Colonic mucosa (tissue), 4 donors: Measurements from ENCODE around the gene CIDEB. TPM values are rescaled to one million over a fixed set of nuclear protein-coding genes. Genes with fewer than 3 reads are reported as not detected.

Source experiments
- DNase-seq: peaks from one replicate; pipeline ENCODE4 v3.0.0-alpha.2; 2020
- H3K27ac ChIP-seq: fragments of 200-600 bp; one replicate; pipeline ENCODE4 v1.8.0; 2021
- H3K27me3 ChIP-seq: fragments of 200-600 bp; one replicate; pipeline ENCODE4 v1.8.0; 2021
- H3K36me3 ChIP-seq: fragments of 200-600 bp; one replicate; pipeline ENCODE4 v1.8.0; 2021
- H3K4me1 ChIP-seq: fragments of 200-600 bp; one replicate; pipeline ENCODE4 v1.8.0; 2021; ENCODE audit warnings: mild to moderate bottlenecking
- H3K4me3 ChIP-seq: fragments of 200-600 bp; one replicate; pipeline ENCODE4 v1.8.0; 2021
- H3K9ac ChIP-seq, 2 donors: one replicate each; pipeline ENCODE4 v1.7.0; 2013; ENCODE audit warnings: control low read depth in 2 of 2, low read depth in 2 of 2, low read length in 2 of 2
- H3K9me3 ChIP-seq: fragments of 200-600 bp; one replicate; pipeline ENCODE4 v1.8.0; 2021
- intact Hi-C: fragments of 100-400 bp; cut with DNase I; formaldehyde crosslinking; loops from one replicate; pipeline ENCODE4 v1.14.1; 2022
- total RNA-seq, 2 donors: library from RNA; stranded (reverse); fragmentation: NEBNext Ultra II Directional in 1 of 2; extraction: Animal tissue kit (Norgen Biotek cat#: 25700) in 1 of 2; gene quantifications; one replicate each; pipeline ENCODE4 v1.2.1, GENCODE V29; 2021
- TF ChIP-seq, protein P1 (sequence below): fragments of 200-600 bp; IDR thresholded peaks from one replicate; pipeline ENCODE4 v1.8.0; 2022; ENCODE audit warnings: antibody characterized with exemption, mild to moderate bottlenecking
- donor health status: healthy.
- donor health status: DM: no; HTN: no; CAD: no.
- donor health status: DM: no; HTN: no; CAD: no.

Gene CIDEB
- total RNA-seq, 2 donors from 2014 or later, result 7.7 to 12.9 TPM

DNA sequence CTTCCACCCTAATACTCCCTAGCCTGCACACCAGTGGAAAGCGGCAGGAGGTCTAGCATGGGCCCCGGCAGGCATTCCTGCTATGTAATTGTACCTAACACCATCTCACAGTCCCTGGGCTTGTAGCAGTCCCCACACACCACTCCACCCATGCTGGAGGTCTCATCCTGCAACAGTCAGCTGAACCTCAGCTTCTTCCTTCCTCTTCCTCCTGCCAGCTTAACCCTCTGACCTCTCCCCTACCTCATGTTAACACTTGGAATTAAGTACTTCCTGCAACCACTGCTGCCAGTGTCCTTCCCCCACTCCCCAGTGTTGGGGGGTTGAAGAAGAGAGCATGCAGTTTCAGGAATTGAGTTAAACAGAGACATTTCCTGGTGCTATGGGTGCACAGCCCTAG is 19.5 kb upstream of the CIDEB start:
- Histone ChIP-seq H3K9me3 (no peaks in the 10 kb centered on the region), H3K4me1 (peaks cover under 1% of the 10 kb centered on the region), H3K27me3 (no peaks in the 10 kb centered on the region), H3K9ac (no peak overlapping the region), H3K36me3 (no peaks in the 10 kb centered on the region), H3K4me3 (no peak overlapping the region), H3K27ac (no peak overlapping the region)
- TF ChIP-seq, protein P1, sequence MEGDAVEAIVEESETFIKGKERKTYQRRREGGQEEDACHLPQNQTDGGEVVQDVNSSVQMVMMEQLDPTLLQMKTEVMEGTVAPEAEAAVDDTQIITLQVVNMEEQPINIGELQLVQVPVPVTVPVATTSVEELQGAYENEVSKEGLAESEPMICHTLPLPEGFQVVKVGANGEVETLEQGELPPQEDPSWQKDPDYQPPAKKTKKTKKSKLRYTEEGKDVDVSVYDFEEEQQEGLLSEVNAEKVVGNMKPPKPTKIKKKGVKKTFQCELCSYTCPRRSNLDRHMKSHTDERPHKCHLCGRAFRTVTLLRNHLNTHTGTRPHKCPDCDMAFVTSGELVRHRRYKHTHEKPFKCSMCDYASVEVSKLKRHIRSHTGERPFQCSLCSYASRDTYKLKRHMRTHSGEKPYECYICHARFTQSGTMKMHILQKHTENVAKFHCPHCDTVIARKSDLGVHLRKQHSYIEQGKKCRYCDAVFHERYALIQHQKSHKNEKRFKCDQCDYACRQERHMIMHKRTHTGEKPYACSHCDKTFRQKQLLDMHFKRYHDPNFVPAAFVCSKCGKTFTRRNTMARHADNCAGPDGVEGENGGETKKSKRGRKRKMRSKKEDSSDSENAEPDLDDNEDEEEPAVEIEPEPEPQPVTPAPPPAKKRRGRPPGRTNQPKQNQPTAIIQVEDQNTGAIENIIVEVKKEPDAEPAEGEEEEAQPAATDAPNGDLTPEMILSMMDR, result no peak
- intact Hi-C loops, result no loop called here
- DNase-seq, result no peak

DNA sequence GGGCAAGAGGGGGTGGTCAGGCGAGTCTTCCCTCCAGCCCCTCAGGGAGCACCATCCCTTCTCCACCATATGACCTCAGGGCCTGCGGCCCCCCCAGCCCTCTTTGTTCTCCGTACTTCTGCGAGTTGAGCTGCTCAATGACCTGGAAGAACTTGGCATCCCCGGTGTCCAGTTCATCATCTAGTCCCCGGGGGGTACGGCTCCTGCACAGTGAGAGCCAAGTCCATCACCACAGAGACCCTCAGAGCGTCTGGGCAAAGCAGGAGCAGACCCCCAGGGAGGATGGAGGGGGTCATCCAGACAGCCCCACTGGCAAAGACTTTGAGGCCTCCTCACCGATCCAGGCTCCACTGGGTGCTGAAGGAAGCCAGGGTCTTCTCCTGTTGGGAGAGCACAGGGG is 18.2 kb upstream of the CIDEB start:
- TF ChIP-seq, protein P1, result no peak
- Histone ChIP-seq H3K27ac (no peak overlapping the region), H3K9me3 (no peaks in the 10 kb centered on the region), H3K4me1 (no peaks in the 10 kb centered on the region), H3K4me3 (no peak overlapping the region), H3K9ac (no peak overlapping the region), H3K27me3 (no peaks in the 10 kb centered on the region), H3K36me3 (no peaks in the 10 kb centered on the region)
- no peak for DNase-seq
- intact Hi-C loops, result no loop called here

DNA sequence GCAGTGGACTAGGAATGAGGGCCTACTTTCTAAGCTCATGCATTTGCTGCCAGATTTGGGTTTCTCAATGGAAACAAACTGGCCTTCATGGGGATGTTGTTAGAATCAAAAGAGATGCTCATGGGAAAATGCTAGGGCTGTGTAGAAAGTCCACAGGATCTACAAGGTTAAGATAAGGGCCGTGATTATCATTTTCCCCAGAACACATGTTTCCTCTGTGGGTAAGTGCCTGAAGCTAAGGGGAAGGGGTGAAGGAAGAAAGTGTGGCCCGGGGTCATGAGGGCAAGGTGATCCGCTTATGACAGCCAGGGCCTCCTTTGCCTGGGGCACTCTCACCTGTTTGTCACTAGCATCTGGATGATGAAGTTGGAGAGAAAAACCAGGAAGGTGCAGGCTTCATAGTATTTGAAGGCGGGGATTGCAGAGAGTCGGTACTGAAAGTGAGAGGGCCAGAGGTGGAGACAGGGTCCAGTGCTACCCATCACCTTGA is 17.3 kb upstream of the CIDEB start:
- H3K4me3 ChIP-seq, result no peak overlapping the region
- intact Hi-C loops, result no loop called here
- DNase-seq, result no peak
- no peaks in the 10 kb centered on the region for H3K4me1 ChIP-seq
- H3K27me3 ChIP-seq, result no peaks in the 10 kb centered on the region
- TF ChIP-seq, protein P1, result no peak
- H3K27ac ChIP-seq, result no peak overlapping the region
- no peaks in the 10 kb centered on the region for H3K9me3 ChIP-seq
- H3K9ac ChIP-seq, result no peak overlapping the region
- H3K36me3 ChIP-seq, result no peaks in the 10 kb centered on the region

DNA sequence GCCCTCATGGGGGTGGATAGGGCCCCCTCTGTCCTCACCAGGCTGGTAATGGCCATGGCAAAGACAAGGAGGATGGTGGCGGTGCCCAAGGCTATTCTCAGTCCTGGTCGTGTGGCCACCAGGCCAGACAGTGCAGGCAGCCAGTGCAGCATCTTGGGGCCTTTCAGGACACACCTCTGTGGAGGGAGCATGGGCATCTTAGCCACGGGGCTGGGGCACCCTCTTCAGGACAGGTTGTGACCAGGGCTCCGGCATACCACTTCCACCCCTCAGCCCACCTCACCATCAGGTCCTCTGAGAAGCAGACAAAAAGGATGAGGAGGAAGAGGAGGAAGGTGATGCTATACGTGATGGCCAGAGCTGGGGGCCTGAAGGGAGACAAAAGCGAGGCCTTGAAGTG is 16.2 kb upstream of the CIDEB start:
- Histone ChIP-seq H3K27ac (no peak overlapping the region), H3K9ac (no peak overlapping the region), H3K36me3 (no peaks in the 10 kb centered on the region), H3K27me3 (no peaks in the 10 kb centered on the region), H3K4me1 (no peaks in the 10 kb centered on the region), H3K9me3 (no peaks in the 10 kb centered on the region), H3K4me3 (no peak overlapping the region)
- intact Hi-C loops, result no loop called here
- TF ChIP-seq, protein P1, result no peak
- DNase-seq, result no peak

DNA sequence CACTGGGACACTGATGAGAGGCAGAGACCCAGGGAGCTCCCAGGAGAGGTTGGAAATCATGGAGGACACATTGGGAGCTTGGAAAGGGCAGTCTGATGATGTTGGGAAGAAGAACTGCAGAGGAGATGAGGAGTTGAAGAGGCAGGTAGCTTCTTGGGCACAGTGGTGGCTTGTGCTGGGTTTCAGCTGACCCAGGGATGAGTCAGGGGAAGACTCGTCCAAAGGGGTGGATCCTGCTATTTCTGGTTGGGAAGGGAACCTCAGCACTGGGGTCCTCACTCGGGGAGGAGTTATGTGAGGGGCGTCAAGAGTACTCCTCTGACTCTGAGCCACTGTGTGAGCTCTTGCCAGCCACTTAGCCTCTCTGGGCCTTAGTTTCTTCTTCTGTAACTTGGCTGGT is 15.6 kb upstream of the CIDEB start:
- no peak overlapping the region for H3K4me3 ChIP-seq
- H3K36me3 ChIP-seq, result no peaks in the 10 kb centered on the region
- no peak overlapping the region for H3K27ac ChIP-seq
- DNase-seq, result no peak
- H3K9ac ChIP-seq, result no peak overlapping the region
- TF ChIP-seq, protein P1, result no peak
- no peaks in the 10 kb centered on the region for H3K9me3 ChIP-seq
- no peaks in the 10 kb centered on the region for H3K4me1 ChIP-seq
- intact Hi-C loops, result no loop called here
- no peaks in the 10 kb centered on the region for H3K27me3 ChIP-seq

DNA sequence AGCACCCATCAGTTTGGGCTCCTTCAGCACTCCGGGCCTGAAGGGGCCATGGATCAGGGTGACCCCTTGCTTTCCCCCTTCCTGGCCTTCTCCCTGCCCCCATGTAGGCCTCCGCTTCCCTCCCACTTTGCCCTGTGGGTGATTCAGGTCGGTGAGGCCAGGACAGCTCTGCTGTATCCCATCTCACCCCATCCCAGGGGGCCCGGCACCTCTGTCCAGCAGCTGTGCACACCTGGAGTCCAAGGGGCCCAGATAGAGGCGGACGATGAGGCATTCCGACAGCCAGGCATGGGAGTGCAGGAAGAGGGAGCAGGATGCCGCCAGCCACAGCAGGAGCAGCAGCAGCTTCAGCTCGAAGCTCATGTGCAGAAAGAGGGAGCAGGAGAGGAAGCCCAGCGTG is 14.9 kb upstream of the CIDEB start:
- intact Hi-C loops, result no loop called here
- TF ChIP-seq, protein P1, result no peak
- Histone ChIP-seq H3K9me3 (no peaks in the 10 kb centered on the region), H3K27me3 (no peaks in the 10 kb centered on the region), H3K27ac (no peak overlapping the region), H3K4me1 (no peaks in the 10 kb centered on the region), H3K4me3 (no peak overlapping the region), H3K36me3 (no peaks in the 10 kb centered on the region), H3K9ac (no peak overlapping the region)
- DNase-seq, result no peak
